GM12878 (cell line): ENCODE results near the gene TMEM236.

ENCODE experiments used
- CEBPZ ChIP-seq: fragments of 150-350 bp; IDR thresholded peaks from 2 replicates; pipeline ENCODE4 v1.6.1; 2016; ENCODE audit warnings: low read depth, low read length
- CHD4 ChIP-seq: fragments of 200-600 bp; sonication (generic); IDR thresholded peaks from 2 replicates; pipeline ENCODE4 v1.6.1; 2016; ENCODE audit warnings: mild to moderate bottlenecking
- CTCF ChIP-seq, 3 experiments: IDR thresholded peaks in 2 of 3; conservative IDR thresholded peaks in 1 of 3; 2 replicates each; pipeline ENCODE4 v1.5.1; 2011; ENCODE audit warnings: low read depth in 3 of 3, low read length in 3 of 3, mild to moderate bottlenecking in 3 of 3, control low read depth in 2 of 3, moderate library complexity in 2 of 3, inconsistent platforms in 1 of 3, mixed read lengths in 1 of 3; ENCODE audit not compliant: control insufficient read depth in 2 of 3, insufficient read depth in 1 of 3; ENCODE audit errors: extremely low read depth in 1 of 3
- FOXM1 ChIP-seq: IDR thresholded peaks from 2 replicates; pipeline ENCODE4 v1.6.1; 2012; ENCODE audit warnings: low read depth, mild to moderate bottlenecking, inconsistent platforms, low read length, moderate library complexity
- MAX ChIP-seq: IDR thresholded peaks from 2 replicates; pipeline ENCODE4 v1.6.1; 2012; ENCODE audit warnings: low read depth, low read length, improper control_type of control experiment
- MTA3 ChIP-seq: IDR thresholded peaks from 2 replicates; pipeline ENCODE4 v1.6.1; 2012; ENCODE audit warnings: low read length, inconsistent platforms, borderline replicate concordance
- NFIC ChIP-seq: IDR thresholded peaks from 2 replicates; pipeline ENCODE4 v1.6.1; 2012; ENCODE audit warnings: low read depth, mild to moderate bottlenecking, inconsistent platforms, low read length, moderate library complexity
- NRF1 ChIP-seq: conservative IDR thresholded peaks from 2 replicates; pipeline ENCODE4 v1.6.1; 2011; ENCODE audit warnings: mild to moderate bottlenecking, low read depth, low read length, improper control_type of control experiment
- POLR2A ChIP-seq: IDR thresholded peaks from 2 replicates; pipeline ENCODE4 v1.6.1; 2011; ENCODE audit warnings: low read depth, mild to moderate bottlenecking, low read length
- SMC3 ChIP-seq: IDR thresholded peaks from 2 replicates; pipeline ENCODE4 v1.6.1; 2011; ENCODE audit warnings: low read length, improper control_type of control experiment, borderline replicate concordance
- SRF ChIP-seq, 2 experiments: IDR thresholded peaks; 2 replicates each; pipeline ENCODE4 v1.6.1; 2011; ENCODE audit warnings: low read depth in 2 of 2, low read length in 2 of 2, mild to moderate bottlenecking in 1 of 2, moderate library complexity in 1 of 2
- STAT1 ChIP-seq: fragments of 450-650 bp; conservative IDR thresholded peaks from 2 replicates; pipeline ENCODE4 v1.6.1; 2014; ENCODE audit warnings: antibody characterized with exemption, mild to moderate bottlenecking
- TCF7 ChIP-seq: IDR thresholded peaks from 2 replicates; pipeline ENCODE4 v1.6.1; 2014; ENCODE audit warnings: antibody characterized with exemption, borderline replicate concordance

GRCh38 chr10:17747883-17748550 is 4.0 kb upstream of the TMEM236 start:
- no peak for TF ChIP-seq STAT1
- no peak for TF ChIP-seq POLR2A
- no peak for TF ChIP-seq NFIC
- TF ChIP-seq CTCF (IDR thresholded peaks at IDR 0.05 in 2 of 3, conservative IDR thresholded peaks at IDR 0.05 in 1 of 3; ENCODE audit: control insufficient read depth in 2 of 3, extremely low read depth in 1 of 3, insufficient read depth in 1 of 3, low read depth in 3 of 3, low read length in 3 of 3): no peak
- no peak for TF ChIP-seq CEBPZ
- TF ChIP-seq SRF (IDR thresholded peaks at IDR 0.05; ENCODE audit: low read depth in 2 of 2, low read length in 2 of 2): no peak
- TF ChIP-seq MAX: no peak
- TF ChIP-seq FOXM1: no peak
- no peak for TF ChIP-seq NRF1
- TF ChIP-seq SMC3: no peak
- TF ChIP-seq CHD4: no peak
- no peak for TF ChIP-seq TCF7
- TF ChIP-seq MTA3: no peak
